GM19023 (cell line): Measurements from ENCODE around the gene PANX3.

Source experiments
- ATAC-seq: cut with Tn5 transposase; IDR thresholded peaks from one replicate; pipeline ENCODE4 v1.9.1; 2021; ENCODE audit warnings: mild to moderate bottlenecking, moderate library complexity; ENCODE audit not compliant: unreplicated experiment

Gene PANX3

DNA sequence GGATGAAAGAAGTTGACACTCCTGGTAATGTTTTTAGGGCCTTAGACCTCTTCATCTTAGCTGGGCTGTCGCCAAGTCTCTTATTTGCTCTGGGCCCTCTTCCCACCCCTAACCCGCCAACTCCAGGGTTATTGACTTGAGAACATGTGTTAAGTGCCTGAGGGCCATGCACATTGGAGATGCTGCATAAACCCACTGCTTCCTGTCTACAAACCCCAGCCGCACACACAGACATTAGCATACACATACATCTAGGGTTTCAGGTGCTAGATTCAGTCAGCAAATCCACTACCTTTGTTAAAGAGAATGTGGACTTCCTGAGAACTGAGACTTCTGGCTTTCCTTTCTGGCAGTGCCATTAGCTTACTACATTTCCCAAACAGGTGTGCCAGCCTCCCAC is 817 bp downstream of the PANX3 start:
- no peak for ATAC-seq

DNA sequence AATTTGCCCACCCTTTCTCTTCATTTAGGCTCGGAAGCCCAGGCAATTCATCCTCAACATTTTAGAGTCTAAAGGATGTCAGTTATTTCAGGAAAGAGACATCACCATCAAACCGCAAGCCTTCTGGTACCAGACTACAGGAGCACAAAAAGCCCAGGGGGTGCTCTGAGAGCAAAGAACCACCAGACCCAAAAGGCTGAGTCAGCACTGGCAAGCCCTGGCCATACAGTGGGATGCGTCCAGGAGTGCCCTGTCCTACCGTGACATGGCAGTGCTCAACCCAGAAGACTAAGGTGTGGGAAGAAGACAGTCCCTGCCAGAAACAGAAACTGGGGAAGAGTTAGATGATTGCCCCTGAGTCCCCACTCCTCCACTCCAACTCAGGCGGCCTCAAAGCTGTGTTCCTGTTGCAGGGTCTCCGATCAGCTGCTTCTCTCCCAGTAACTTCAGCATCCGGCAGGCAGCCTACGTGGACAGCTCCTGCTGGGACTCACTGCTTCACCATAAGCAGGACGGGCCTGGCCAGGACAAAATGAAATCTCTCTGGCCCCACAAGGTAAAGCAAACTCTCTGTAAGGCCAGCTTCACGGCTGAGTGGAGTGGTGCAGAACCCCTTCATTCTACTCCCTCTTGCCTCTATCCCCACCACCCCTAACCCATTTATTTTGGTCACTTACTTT is 1.5 kb downstream of the PANX3 start:
- ATAC-seq: no peak

- ATAC-seq: no peak
Measured at GRCh38 chr11:124618863-124619262, 7.6 kb downstream of the PANX3 start.

DNA sequence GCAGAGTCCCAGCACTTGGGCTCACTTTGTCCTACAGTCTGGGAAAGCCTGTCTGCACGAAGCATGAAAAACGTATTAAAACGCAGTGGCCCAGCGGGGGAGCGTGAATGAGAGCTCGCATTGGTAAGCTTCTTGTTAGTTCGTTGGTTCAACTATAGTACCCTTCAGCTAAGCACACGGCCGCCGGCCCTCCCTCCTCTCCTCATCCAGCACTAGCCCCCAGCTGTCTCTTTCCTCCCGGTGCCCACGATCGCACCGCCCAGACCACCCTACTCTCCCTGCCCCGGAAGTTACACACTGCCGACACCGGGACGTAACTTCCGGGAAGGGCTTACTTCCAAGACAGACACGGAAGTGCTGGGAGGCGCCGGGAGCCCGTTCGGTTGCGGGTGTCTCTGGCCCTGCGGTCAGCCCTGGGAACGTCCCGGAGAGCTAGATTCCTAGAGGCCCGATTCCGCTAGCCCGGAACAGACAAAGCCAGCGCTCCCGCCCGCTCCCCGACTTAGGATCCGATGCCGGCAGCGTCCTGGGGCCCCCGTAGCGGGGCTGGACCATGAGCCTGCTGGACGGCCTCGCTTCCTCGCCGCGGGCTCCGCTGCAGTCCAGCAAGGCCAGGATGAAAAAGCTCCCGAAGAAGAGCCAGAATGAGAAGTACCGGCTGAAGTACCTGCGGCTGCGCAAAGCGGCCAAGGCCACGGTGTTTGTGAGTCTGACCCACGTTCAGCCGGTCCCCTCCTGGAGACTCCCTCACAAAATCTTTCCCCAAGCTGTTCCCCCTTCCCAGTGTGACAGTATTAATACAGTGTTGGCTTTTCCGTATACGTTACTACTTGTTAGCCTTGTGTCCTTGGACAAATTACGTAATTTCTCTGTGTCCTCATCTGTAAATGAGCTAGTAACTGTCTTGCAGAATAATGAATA is 11.6 kb downstream of the PANX3 start, which contains the start of gene TBRG1:
Gene TBRG1 (plus strand): TSS at position 334 of the 921 bp plus-strand sequence. CDS start 220 bp downstream, at position 554.
- peak; percentile 98 for ATAC-seq

- ATAC-seq: no peak
Measured at GRCh38 chr11:124623861-124624525, 12.8 kb downstream of the PANX3 start.

- ATAC-seq: no peak
Measured at GRCh38 chr11:124625504-124626168, 14.4 kb downstream of the PANX3 start.

DNA sequence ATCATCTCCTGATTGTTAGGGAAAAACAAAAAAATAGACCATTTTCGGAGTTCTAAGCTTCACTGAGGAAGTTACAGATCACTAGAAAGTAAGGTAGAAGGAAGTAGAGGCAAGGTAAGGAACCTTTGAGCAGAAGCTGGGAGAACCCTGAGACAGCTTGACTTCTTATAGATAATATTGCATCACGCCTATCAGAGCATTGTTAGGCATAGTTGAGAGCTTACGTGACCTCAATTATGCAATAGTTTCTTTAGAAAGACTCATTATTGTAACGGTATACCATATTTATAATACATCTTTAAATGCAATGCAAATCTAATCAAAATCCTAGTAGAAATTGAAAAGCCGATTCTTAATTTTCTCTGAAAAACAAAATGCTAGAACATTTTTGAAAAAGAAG is 16.3 kb downstream of the PANX3 start:
- no peak for ATAC-seq

- no peak for ATAC-seq
Measured at GRCh38 chr11:124629961-124630360, 18.7 kb downstream of the PANX3 start.

- ATAC-seq: no peak
Measured at GRCh38 chr11:124633355-124633754, 22.1 kb downstream of the PANX3 start.

DNA sequence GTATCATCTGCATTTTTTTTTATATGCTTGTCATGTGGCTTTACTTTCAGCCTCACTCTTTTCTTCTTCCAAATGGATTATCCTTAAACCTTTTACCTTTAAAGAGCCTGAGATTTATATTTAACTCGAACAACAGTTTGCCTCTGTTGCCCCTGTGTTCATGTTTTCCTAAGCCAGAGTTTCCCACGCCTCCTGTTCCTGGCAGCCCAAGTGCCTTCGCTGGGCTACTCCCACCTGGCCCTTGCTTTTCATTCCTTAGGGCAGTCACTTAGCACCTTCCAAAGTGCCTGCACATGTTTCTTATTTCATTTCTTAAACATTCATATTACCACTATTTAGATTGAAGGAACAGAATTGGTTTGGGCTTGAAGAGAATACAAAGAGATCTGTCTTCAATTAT is 24.7 kb downstream of the PANX3 start:
- no peak for ATAC-seq

- ATAC-seq: no peak
Measured at GRCh38 chr11:124638500-124638899, 27.3 kb downstream of the PANX3 start.

GRCh38 chr11:124639186-124639585 is 28.0 kb downstream of the PANX3 start:
- no peak for ATAC-seq

DNA sequence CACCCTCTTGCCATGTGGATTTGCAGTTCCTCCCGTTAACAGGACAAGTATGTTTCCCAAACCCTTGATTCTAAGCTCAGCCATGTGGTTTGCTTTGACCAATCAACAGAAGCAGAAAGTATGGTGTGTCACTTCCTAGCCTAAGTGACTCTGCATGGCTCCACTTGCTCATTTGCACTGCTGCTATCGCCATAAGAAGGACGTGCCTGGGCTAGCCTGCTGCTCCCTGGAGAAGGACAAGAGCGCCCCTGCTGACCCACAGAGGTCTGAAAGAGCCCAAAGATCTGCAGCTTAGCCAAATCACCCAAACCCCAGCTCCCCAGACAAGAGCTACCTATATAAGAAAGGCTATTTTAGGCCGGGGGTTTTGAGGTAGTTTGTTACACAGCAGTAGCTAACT is 29.4 kb downstream of the PANX3 start:
- ATAC-seq: no peak

DNA sequence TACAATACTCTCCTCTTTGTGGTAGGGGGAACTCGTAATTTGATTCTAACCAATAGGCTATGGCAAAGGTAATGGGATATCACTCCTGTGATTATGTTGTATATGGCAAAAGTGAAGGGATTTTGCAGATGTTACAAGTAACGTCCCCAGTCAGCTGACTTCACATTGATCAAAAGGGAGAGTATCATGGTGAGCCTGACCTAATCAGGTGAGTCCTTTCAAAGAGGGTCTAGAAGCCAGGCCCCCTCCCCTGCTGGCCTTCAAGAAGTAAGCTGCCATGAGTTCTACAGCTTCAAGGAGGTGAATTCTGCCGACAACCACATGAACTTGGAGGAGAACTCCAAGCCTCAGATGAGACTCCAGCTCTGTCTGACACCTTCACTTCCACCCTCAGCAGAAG is 31.4 kb downstream of the PANX3 start:
- ATAC-seq: no peak

DNA sequence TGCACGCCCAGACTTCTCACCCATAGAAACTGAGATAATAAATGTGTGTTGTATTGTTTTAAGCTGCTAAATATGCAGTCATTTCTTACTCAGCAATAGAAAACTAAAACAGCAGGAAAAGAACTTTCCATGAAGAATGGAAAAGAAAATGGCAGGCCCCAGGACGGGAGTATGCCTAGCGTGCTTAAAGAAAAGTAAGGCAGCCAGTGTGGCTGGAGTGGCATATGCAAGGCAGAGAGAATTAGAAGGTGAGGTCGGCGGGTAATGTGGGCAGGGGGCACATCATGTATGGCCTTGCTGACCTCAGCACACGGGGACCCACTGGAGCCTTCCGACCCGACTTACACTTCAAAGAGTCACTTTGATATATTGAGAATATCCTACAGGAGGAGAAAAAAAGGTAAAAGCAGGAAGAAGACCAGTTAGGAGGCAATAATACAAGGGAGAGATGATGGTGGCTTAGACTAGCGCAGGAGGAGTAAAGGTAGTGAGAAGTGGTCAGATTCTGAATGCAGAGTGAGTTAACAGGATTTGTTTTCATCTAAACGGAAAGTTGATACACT is 31.9 kb downstream of the PANX3 start:
- no peak for ATAC-seq

DNA sequence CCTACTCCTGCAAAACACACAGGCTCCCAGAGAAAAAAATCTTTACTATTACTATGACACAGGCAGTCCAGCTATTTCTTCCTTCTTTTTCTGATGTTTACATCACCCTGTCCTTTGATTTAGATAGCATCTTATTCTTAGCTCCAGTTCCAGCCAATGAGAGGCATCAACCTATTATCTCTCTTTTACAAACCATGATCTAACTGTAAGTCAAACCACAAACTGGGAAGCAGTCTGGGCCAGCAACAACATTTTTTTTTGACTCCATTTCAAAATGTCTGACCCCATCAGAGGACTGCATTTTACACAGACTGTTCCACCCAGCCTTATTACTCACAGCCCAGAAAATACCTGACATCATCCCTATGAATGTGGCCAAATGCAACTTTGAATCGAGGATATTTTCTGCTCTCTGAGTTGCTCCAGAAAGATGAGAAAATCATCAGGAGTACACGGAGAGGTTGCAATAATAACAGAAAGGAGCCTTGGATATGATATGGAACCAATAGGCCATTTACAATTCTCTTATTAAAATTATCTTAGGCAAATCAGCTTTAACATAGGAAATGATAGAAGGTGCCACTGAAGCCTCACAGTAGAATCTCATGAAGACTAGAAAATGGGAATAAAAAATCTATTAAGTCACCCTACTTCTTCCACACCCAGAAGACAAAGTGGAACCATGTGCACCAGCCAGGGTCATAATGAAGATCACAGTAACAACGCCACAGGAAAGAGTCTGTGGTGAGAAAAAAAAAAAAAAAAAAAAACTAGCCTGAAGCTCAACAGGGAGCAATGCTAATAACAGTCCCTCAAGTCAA is 32.6 kb downstream of the PANX3 start:
- no peak for ATAC-seq

- ATAC-seq: peak; percentile 55
Measured at GRCh38 chr11:124644426-124645280, 33.4 kb downstream of the PANX3 start.

DNA sequence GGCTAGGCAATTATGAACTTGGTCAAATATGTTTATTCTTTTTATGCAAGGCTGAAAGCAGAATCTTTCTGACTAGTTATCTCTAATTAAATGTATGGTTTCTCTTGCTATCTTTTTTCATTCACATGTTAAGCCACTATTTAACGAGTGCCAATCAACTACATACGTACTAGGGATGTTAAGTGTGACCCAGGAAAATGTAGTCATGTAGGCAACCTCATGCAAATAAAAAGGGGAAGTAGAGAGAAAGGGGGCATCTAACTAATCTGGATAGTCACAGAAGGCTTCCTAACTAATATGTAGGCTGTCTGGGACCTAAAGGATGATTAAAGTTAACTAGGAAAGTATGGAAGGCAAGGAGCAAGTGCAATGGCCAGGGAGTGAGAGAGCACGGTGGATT is 34.9 kb downstream of the PANX3 start:
- no peak for ATAC-seq

DNA sequence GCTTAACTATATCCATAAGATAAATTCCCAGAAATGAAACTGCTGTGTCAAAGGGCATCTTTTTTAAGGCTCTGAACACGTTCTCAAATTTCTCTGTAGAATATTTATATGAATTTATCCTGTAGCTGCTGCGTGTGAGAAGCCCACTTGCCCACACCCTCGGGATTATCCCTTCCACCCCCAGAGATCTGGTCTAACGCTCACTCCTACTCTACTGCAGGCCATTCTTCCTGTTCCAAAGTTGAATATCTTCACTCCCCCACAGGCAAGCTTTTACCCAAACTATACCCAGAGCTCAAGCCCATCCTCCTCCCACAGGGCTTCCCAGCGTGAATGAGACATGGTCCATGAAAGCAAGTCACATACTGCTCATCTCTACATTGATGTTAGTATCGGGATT is 37.4 kb downstream of the PANX3 start:
- ATAC-seq: no peak
